ENCODE measurements around the gene CNP.

The CNP gene

DNA sequence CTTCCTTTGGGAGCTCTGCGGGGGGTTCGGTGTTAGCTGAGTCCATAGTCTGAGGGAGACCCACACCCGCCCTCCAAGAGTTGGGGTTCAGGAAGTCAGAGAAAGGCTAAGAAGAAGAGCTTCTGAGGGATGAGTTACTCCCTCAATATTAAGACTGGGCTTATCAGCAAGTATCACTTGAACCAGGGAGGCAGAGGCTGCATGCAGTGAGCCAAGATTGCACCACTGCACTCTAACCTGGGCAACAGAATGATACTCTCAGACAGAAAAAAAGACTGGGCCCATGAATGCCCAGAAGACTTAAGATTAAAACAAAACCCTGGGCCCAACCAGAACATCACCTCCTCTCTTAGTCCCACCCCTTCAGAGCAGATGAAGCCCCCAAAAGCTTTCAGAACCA is 59.3 kb downstream of the CNP start:
- Histone ChIP-seq H3K4me3 (ENCODE audit: low read depth, low read length) (no peak overlapping the region), H3K27me3 (replicated peaks) (no peaks in the 10 kb centered on the region), H3K36me3 (replicated peaks) (peaks cover 28% of the 10 kb centered on the region), H3K27ac (no peak overlapping the region)
- no peak for DNase-seq
- in situ Hi-C loops (cut with HindIII; ENCODE audit: low pct_ligation_motif_present, low sequenced_read_pairs) = no loop called here
- TF ChIP-seq, protein P1, sequence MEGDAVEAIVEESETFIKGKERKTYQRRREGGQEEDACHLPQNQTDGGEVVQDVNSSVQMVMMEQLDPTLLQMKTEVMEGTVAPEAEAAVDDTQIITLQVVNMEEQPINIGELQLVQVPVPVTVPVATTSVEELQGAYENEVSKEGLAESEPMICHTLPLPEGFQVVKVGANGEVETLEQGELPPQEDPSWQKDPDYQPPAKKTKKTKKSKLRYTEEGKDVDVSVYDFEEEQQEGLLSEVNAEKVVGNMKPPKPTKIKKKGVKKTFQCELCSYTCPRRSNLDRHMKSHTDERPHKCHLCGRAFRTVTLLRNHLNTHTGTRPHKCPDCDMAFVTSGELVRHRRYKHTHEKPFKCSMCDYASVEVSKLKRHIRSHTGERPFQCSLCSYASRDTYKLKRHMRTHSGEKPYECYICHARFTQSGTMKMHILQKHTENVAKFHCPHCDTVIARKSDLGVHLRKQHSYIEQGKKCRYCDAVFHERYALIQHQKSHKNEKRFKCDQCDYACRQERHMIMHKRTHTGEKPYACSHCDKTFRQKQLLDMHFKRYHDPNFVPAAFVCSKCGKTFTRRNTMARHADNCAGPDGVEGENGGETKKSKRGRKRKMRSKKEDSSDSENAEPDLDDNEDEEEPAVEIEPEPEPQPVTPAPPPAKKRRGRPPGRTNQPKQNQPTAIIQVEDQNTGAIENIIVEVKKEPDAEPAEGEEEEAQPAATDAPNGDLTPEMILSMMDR (IDR thresholded peaks at IDR 0.05; ENCODE audit: low read depth, low read length, missing control alignments) = no peak

DNA sequence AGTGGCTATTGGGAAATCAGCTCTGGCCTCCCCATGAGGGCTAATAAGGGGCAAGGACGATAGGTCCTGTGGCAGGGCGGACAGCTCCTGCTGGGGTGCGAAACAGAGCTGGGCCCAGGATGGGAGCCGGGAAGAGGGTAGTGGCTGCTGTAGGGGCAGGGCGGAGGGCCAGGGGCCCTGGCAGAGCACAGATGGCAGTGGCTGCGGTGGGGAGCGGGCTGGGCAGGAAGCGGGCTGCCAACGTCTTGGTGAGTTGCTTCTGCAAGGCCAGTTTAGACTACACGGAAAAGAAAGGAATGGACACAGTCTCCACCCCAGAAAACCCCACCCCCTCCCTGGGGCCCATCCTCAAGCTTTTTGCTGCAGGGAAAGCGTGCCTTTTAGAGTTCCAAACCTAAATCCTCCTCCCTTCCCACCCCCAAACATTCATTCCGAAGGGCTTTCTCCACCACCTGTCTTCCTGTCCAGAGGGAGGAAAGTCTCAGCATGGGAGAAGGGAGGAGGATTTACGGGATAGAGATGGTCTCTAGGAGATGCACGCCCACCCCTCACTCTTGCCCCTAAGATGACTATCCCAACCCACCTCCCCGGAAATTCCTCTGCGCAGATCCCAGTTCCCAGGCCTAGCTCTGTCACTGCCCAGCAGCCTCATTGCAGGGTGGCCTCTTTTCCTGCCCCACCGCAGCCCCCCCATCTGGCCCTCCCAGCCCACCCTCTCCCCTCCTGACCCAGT is 60.4 kb downstream of the CNP start:
- Histone ChIP-seq H3K27ac (no peak overlapping the region), H3K36me3 (replicated peaks) (peaks cover 24% of the 10 kb centered on the region), H3K27me3 (replicated peaks) (no peaks in the 10 kb centered on the region), H3K4me3 (ENCODE audit: low read depth, low read length) (no peak overlapping the region)
- in situ Hi-C loops (cut with HindIII; ENCODE audit: low pct_ligation_motif_present, low sequenced_read_pairs) = no loop called here
- TF ChIP-seq, protein P1 (IDR thresholded peaks at IDR 0.05; ENCODE audit: low read depth, low read length, missing control alignments) = no peak
- no peak for DNase-seq
